Measurements from ENCODE around the gene TBC1D24. TPM values are rescaled to one million over a fixed set of nuclear protein-coding genes. Genes with fewer than 3 reads are reported as not detected.

The TBC1D24 gene
- total and polyA plus RNA-seq, 8 donors = 3.2 to 35.6 (median 9.0) TPM

GRCh38 chr16:2515180-2515851 is 40.4 kb downstream of the TBC1D24 start:
- peaks cover 68 to 81% (median 80%) of the 10 kb centered on the region in 4 donors for H3K4me1 ChIP-seq
- H3K27me3 ChIP-seq = no peaks in the 10 kb centered on the region
- DNase-seq = peak; percentile 55 to 72
- peaks cover 0 to 17% (median 9%) of the 10 kb centered on the region in 4 donors for H3K36me3 ChIP-seq
- WGBS, 5 donors = 17 to 21% (median 20%) methylated on average over 14 of the region's 14 CpGs
- H3K27ac ChIP-seq = peak overlapping the region; percentile 96 to 99 (median 99)
- no peaks in the 10 kb centered on the region for H3K9me3 ChIP-seq
- H3K4me3 ChIP-seq = peak overlapping the region; percentile 67 to 100 (median 86)
- intact Hi-C loops (cut with DNase I; ENCODE audit: low total_unique reads) = no loop called here
- TF ChIP-seq POLR2AphosphoS5 (IDR thresholded peaks at IDR 0.05) (peak in 1 of 3 donors; percentile 34), POLR2A (IDR thresholded peaks at IDR 0.05) (no peak), EP300 (IDR thresholded peaks at IDR 0.05) (no peak)
- TF ChIP-seq, protein P1, sequence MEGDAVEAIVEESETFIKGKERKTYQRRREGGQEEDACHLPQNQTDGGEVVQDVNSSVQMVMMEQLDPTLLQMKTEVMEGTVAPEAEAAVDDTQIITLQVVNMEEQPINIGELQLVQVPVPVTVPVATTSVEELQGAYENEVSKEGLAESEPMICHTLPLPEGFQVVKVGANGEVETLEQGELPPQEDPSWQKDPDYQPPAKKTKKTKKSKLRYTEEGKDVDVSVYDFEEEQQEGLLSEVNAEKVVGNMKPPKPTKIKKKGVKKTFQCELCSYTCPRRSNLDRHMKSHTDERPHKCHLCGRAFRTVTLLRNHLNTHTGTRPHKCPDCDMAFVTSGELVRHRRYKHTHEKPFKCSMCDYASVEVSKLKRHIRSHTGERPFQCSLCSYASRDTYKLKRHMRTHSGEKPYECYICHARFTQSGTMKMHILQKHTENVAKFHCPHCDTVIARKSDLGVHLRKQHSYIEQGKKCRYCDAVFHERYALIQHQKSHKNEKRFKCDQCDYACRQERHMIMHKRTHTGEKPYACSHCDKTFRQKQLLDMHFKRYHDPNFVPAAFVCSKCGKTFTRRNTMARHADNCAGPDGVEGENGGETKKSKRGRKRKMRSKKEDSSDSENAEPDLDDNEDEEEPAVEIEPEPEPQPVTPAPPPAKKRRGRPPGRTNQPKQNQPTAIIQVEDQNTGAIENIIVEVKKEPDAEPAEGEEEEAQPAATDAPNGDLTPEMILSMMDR (IDR thresholded peaks at IDR 0.05) = no peak

GRCh38 chr16:2516391-2517240 is 41.7 kb downstream of the TBC1D24 start:
- peak overlapping the region in 3 of 4 donors; percentile 14 to 92 (median 67) for H3K4me3 ChIP-seq
- intact Hi-C loops (cut with DNase I; ENCODE audit: low total_unique reads) = no loop called here
- H3K27me3 ChIP-seq = no peaks in the 10 kb centered on the region
- 42 to 53% (median 44%) methylated on average over 10 to 11 of the region's 11 CpGs for WGBS, 5 donors
- peaks cover 0 to 17% (median 9%) of the 10 kb centered on the region in 4 donors for H3K36me3 ChIP-seq
- TF ChIP-seq POLR2A (IDR thresholded peaks at IDR 0.05) (no peak), POLR2AphosphoS5 (IDR thresholded peaks at IDR 0.05) (no peak), EP300 (IDR thresholded peaks at IDR 0.05) (no peak)
- TF ChIP-seq, protein P1 (IDR thresholded peaks at IDR 0.05) = no peak
- H3K4me1 ChIP-seq = peaks cover 71 to 85% (median 82%) of the 10 kb centered on the region in 4 donors
- H3K27ac ChIP-seq = peak overlapping the region; percentile 2 to 99 (median 99)
- H3K9me3 ChIP-seq = no peaks in the 10 kb centered on the region
- DNase-seq = no peak

GRCh38 chr16:2517954-2518605 is 43.2 kb downstream of the TBC1D24 start:
- intact Hi-C loops (cut with DNase I; ENCODE audit: low total_unique reads) = no loop called here
- Histone ChIP-seq H3K4me1 (peaks cover 63 to 77% (median 71%) of the 10 kb centered on the region in 4 donors), H3K9me3 (no peaks in the 10 kb centered on the region), H3K27me3 (no peaks in the 10 kb centered on the region), H3K36me3 (peaks cover 3 to 25% (median 20%) of the 10 kb centered on the region in 4 donors), H3K27ac (peak overlapping the region in 4 of 5 donors; percentile 81 to 99 (median 99)), H3K4me3 (peak overlapping the region in 1 of 4 donors; percentile 92)
- no peak for TF ChIP-seq POLR2AphosphoS5 (IDR thresholded peaks at IDR 0.05)
- no peak for DNase-seq
- 62 to 76% (median 69%) methylated on average over 8 to 12 of the region's 12 CpGs for WGBS, 5 donors

DNA sequence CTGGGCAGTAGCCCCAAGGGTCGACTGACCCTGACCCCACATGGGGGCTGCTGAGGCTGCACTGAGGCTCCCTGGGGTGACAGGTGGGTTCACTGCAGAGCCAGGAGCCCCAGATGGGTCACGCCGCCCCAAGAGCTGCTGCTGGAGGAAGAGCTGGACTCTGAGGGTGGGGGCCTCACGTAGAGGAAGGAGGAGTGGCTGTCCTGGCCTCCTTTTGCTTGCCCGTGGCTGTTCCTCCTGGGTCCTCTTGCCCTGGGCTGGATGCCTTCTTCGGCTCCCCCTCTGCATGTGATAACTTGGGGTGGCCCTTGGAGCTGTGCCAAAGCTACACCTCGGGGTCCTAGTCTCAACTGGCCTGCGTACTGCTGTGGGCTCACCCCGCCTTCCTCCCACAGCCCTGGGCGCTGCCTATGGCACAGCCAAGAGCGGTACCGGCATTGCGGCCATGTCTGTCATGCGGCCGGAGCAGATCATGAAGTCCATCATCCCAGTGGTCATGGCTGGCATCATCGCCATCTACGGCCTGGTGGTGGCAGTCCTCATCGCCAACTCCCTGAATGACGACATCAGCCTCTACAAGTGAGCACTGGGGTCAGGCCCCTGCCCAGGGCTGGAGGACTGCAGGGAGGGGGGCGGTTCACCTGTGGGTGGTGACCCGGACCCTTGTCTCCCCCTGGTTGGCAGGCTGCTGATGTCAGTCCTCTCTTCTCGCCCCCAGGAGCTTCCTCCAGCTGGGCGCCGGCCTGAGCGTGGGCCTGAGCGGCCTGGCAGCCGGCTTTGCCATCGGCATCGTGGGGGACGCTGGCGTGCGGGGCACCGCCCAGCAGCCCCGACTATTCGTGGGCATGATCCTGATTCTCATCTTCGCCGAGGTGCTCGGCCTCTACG is 44.1 kb downstream of the TBC1D24 start:
- no peak for DNase-seq

More for the DNA sequence above, 44.1 kb downstream of the TBC1D24 start:
- H3K27ac ChIP-seq = peak overlapping the region; percentile 52 to 99 (median 99)
- H3K9me3 ChIP-seq = no peaks in the 10 kb centered on the region
- TF ChIP-seq POLR2AphosphoS5 (IDR thresholded peaks at IDR 0.05) = no peak
- TF ChIP-seq, protein P1 (IDR thresholded peaks at IDR 0.05) = no peak
- TF ChIP-seq EP300 (IDR thresholded peaks at IDR 0.05) = no peak
- no peak for TF ChIP-seq POLR2A (IDR thresholded peaks at IDR 0.05)
- peaks cover 60 to 79% (median 72%) of the 10 kb centered on the region in 4 donors for H3K4me1 ChIP-seq
- intact Hi-C loops (cut with DNase I; ENCODE audit: low total_unique reads) = no loop called here
- peaks cover 12 to 35% (median 30%) of the 10 kb centered on the region in 4 donors for H3K36me3 ChIP-seq
- 73 to 86% (median 81%) methylated on average over 31 to 39 of the region's 39 CpGs for WGBS, 5 donors
- H3K27me3 ChIP-seq = no peaks in the 10 kb centered on the region
- peak overlapping the region in 3 of 4 donors; percentile 61 to 75 (median 74) for H3K4me3 ChIP-seq

All from stomach (tissue), 9 donors.